Fibroblast of mammary gland (primary cell): ENCODE results near the gene DNASE1L2.

Experiments
- DNase-seq: peaks from one replicate; pipeline ENCODE4 v3.0.0-alpha.2; 2010; ENCODE audit warnings: low read depth
- H3K4me3 ChIP-seq: 2 replicates; pipeline ENCODE4 v1.5.1; 2011; ENCODE audit warnings: low read depth, mild to moderate bottlenecking, low read length, moderate library complexity; ENCODE audit not compliant: control insufficient read depth
- CTCF ChIP-seq: conservative IDR thresholded peaks from 2 replicates; pipeline ENCODE4 v1.5.1; 2011; ENCODE audit warnings: low read depth, low read length, inconsistent platforms; ENCODE audit not compliant: control insufficient read depth, insufficient read depth

The DNASE1L2 gene

GRCh38 chr16:2277466-2278271 is 41.4 kb downstream of the DNASE1L2 start:
- H3K4me3 ChIP-seq, result no peak overlapping the region
- no peak for TF ChIP-seq CTCF
- no peak for DNase-seq

- H3K4me3 ChIP-seq, result no peak overlapping the region
- TF ChIP-seq CTCF, result no peak
- no peak for DNase-seq
Observed at GRCh38 chr16:2278272-2278608, 42.0 kb downstream of the DNASE1L2 start.

- no peak for DNase-seq
- no peak for TF ChIP-seq CTCF
- H3K4me3 ChIP-seq, result no peak overlapping the region
Observed at GRCh38 chr16:2278956-2279800, 42.9 kb downstream of the DNASE1L2 start.

GRCh38 chr16:2280461-2280860 is 44.2 kb downstream of the DNASE1L2 start:
- no peak for TF ChIP-seq CTCF
- no peak overlapping the region for H3K4me3 ChIP-seq
- no peak for DNase-seq

GRCh38 chr16:2280981-2281542 is 44.8 kb downstream of the DNASE1L2 start:
- TF ChIP-seq CTCF, result no peak
- DNase-seq, result no peak
- no peak overlapping the region for H3K4me3 ChIP-seq

GRCh38 chr16:2282262-2282661 is 46.0 kb downstream of the DNASE1L2 start:
- no peak for DNase-seq
- TF ChIP-seq CTCF, result no peak
- H3K4me3 ChIP-seq, result no peak overlapping the region
